AG09319 (cell line): Measurements from ENCODE around the gene DENND2C.
"Not testable (repeated sequence)": the region's sequence is repeated elsewhere in the genome, so short reads cannot be mapped to it uniquely, and the experiment has no call there.

Experiments used
- DNase-seq: peaks from one replicate; pipeline ENCODE4 v3.0.0-alpha.2; 2010; ENCODE audit warnings: low read depth; ENCODE audit errors: extremely low read depth
- TF ChIP-seq, protein P1 (sequence below): IDR thresholded peaks from 2 replicates; pipeline ENCODE4 v1.5.1; 2011; ENCODE audit warnings: low read depth, mild to moderate bottlenecking, inconsistent platforms, low read length, moderate library complexity

The DENND2C gene

GRCh38 chr1:114585231-114585630, 84.6 kb downstream of the DENND2C start:
- DNase-seq: peak; percentile 5
- TF ChIP-seq, protein P1, sequence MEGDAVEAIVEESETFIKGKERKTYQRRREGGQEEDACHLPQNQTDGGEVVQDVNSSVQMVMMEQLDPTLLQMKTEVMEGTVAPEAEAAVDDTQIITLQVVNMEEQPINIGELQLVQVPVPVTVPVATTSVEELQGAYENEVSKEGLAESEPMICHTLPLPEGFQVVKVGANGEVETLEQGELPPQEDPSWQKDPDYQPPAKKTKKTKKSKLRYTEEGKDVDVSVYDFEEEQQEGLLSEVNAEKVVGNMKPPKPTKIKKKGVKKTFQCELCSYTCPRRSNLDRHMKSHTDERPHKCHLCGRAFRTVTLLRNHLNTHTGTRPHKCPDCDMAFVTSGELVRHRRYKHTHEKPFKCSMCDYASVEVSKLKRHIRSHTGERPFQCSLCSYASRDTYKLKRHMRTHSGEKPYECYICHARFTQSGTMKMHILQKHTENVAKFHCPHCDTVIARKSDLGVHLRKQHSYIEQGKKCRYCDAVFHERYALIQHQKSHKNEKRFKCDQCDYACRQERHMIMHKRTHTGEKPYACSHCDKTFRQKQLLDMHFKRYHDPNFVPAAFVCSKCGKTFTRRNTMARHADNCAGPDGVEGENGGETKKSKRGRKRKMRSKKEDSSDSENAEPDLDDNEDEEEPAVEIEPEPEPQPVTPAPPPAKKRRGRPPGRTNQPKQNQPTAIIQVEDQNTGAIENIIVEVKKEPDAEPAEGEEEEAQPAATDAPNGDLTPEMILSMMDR: no peak

- TF ChIP-seq, protein P1: no peak
- peak; percentile 97 for DNase-seq
Measured at GRCh38 chr1:114581335-114582287, 88.2 kb downstream of the DENND2C start, which contains the start of gene BCAS2. Gene BCAS2, minus strand, starts transcription at chr1:114581615. Its CDS starts 24 bp downstream, at chr1:114581591.

GRCh38 chr1:114574365-114574764, 95.5 kb downstream of the DENND2C start:
- TF ChIP-seq, protein P1: no peak
- no peak for DNase-seq

- DNase-seq: no peak
- TF ChIP-seq, protein P1: no peak
Measured at GRCh38 chr1:114564141-114564540, 105.7 kb downstream of the DENND2C start.

DNA sequence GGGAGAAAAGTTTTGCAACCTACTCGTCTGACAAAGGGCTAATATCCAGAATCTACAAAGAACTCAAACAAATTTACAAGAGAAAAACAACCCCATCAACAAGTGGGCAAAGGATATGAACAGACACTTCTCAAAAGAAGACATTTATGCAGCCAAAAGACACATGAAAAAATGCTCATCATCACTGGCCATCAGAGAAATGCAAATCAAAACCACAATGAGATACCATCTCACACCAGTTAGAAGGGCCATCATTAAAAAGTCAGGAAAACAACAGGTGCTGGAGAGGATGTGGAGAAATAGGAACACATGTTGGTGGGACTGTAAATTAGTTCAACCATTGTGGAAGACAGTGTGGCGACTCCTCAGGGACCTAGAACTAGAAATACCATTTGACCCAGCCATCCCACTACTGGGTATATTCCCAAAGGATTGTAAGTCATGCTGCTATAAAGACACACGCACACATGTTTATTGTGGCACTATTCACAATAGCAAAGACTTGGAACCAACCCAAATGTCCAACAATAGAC, 106.8 kb downstream of the DENND2C start:
- DNase-seq: not testable (repeated sequence)

GRCh38 chr1:114561333-114561732, 108.5 kb downstream of the DENND2C start:
- TF ChIP-seq, protein P1: no peak

DNA sequence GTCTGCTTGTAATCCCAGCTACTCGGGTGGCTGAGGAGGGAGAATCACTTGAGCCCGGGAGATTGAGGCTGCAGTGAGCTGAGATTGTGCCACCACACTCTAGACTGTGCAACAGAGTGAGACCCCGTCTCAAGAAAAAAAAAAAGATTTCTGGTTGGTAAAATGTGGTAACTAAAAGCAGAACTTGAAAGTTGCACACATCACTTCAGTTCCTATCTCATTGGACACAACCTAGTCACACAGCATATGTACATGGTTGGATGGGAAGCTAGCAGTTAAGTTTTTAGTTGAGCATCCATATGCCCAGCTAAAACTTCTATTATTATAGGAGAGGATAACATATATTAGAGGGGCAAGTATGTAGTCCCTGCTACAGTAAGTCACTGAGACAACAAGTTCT, 110.5 kb downstream of the DENND2C start:
- TF ChIP-seq, protein P1: no peak
- DNase-seq: no peak

More at GRCh38 chr1:114561333-114561732, 108.5 kb downstream of the DENND2C start:
- no peak for DNase-seq
